ENCODE data around the gene CA10.

The CA10 gene

DNA sequence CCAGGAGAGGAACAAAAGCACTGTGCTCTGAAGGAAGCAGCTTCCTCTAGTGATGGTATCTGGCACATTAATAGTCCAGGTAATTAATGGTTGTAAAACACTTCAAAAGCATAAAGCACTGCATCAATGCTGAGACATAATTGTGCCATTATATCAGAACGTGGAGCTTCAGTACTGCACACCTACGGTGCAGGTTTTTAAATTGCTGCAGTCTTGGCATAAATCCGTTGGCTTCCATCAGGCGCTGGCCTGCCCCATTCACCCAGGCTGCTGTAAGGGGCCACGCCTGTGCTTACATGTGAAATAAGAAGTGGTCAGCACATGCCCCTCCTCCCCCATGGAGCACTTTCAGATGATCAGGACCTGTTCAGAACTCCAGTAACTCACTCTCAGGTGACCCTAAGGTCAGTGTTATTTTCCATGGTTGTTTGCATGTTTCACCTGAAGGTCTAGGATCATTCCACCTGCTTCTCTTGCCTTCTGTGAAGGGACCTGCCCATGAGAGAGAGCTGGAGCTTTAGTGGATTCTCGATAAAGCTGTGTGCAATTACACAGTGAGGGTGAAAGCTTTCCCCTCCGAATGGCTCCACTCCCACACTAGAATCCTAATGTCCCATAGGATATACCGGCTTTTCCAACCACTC, 345.3 kb downstream of the CA10 start:
- DNase-seq = no peak

DNA sequence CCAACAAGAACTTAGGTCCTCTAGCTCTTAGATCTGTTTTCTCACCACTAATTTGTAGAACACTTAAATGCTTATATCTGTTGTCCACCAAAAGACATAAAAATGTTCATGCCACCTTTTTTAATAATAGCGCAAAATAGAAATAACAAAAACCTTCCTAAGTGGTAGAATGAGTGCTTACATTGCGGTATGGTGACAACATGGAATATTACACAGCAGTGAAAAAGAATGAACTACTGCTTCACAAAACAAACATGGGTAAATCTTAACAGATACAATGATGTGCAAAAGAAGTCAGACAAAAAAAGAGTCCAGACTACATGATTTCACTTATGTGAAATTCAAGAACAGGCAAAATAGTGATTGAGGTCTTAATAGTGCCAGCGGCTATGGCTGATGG, 351.1 kb downstream of the CA10 start:
- no peak for DNase-seq

DNA sequence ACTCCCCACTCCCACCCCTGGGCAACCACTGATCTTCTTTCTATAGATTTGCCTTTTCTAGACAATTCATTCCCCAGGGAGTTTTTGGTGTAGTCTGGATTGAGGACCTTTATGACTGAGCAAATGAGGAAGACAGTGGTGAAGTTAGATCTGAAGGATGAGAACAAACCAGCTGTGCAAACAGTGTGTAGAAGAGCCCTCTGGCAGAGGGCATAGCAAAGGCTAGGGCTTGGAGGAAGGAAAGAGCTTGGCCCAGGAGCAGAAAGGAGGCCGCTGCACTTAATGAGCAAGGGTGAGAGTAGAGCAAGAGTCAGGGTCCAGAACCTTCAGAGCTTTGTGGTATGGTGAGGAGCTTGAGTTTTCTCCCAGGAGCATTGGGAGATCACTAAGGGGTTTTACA, 352.7 kb downstream of the CA10 start:
- no peak for DNase-seq

DNA sequence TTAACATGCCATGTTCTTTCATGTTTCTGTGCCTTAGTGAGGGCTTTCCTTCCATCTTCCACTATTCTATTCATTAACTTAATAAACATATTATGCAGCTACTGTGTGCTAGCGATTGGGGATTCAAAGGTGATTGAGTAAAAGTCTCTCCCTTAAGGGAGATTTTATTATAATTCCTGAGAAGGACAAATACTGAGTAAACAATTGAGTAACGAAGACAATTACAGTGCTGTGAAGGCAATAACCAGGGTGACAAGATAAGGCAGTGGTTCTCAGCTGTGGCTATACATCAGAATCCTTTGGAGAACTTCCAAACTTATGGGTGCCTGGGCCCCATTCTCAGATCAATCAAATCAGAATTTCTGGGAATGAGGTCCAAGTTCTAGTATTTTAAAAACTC, 353.3 kb downstream of the CA10 start:
- DNase-seq = no peak

DNA sequence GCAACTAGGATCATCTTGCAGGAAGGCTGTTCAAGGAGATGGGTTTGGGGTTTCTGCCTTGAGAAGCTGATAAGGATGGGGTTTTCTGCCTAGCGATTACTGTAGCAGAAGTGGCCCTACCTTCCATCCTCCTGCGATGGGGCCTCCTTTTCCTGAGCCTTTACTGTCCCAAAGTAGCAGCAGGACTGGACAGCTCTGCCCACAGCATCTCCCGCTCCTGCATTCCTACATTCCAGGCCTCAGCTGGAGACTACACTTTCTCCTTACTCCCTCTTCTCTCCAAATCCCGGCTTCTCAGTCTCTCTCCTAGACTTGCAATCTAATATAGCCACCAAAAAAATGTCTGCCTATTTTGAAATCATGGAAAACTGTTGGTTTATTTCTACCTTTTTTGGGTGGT, 355.4 kb downstream of the CA10 start:
- no peak for DNase-seq

DNA sequence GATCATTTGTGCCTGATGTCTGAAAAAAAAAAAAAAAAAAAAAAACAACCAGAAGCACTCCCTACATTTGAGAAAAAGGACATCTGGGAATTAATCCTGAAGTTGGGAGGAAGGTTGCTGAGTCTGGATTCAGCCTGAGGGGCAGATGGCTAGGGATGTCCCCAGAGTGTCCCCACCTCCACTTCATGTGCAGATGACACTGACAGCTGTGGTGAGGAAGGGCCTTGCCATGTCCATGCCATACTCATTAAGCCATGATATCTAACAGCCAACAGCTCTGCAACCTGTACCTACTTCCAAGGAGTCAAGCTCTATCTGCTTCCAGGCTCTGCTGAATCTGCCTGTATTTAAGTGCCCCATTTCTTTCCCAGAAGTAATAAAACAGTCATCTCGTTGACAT, 356.0 kb downstream of the CA10 start:
- DNase-seq = no peak

DNA sequence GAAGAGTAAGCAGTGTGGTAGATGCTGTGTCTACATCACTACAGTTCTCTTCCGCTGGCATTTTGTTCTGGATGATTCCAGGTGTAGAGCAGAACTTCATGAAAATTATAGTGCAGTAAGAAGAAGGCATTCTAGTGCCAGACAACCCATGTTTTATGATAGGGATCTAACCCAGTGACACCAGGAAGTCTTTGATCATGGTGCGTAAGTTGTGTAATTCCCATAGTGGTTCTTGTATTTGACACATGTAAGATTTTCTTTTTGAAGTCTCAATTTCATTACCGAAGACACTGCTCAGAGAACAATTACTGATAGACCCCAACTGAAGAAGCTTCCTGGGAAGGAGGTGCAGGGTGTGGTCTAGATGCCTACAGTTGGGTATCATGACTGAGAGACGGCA, 356.9 kb downstream of the CA10 start:
- no peak for DNase-seq

DNA sequence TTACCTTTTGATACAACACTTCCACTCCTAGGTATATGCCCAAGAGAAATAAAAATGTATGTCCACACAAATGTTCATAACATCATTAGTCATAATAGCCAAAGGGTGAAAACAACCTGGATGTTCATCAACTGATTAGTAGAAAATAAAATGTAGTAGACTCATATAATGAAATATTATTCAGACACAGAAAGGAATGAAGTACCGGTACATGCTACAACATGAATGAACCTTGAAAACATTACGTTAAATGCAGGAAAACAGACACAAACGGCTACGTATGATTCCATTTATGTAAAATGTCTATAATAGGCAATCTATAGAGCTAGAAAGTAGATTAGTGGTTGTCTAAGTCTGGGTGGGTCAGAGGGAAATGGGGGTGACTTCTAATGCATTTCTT, 358.5 kb downstream of the CA10 start:
- DNase-seq = no peak

DNA sequence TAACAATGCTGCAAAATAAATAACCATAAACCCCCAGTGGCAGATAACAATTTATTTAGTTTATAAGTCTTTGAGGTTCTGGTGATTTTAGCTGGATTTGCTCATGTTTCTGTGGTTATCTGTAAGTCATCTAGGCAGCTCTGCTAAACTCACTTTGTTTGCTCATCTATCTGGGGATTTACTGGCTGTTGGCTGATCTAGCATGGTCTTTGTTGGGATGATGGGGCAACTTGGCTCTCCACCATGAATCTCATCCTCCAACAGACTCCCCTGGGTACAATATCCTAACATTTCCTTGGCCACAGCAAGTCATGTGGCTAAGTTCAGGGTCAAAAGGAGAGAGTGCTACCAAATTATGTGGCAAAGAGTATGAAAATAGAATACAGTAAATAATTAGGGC, 359.3 kb downstream of the CA10 start:
- DNase-seq = no peak

DNA sequence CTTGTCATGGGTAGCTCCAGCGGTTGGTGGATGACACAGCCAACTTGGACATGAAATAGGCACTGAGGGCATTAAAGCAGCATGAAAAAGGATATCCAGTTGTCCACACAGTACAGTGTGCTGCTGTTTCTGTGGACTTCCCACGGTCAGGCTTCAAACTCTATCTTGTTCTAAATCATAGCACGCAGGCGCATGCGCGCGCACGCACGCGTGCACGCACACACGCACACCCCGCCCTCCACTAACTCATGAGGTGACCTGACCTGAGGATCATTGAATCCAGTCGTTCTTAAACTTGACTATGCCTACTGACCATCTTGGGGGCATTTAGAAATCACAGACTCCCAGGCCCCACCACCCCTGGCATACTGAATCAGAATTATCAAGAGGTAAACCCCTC, 361.4 kb downstream of the CA10 start:
- DNase-seq = no peak

DNA sequence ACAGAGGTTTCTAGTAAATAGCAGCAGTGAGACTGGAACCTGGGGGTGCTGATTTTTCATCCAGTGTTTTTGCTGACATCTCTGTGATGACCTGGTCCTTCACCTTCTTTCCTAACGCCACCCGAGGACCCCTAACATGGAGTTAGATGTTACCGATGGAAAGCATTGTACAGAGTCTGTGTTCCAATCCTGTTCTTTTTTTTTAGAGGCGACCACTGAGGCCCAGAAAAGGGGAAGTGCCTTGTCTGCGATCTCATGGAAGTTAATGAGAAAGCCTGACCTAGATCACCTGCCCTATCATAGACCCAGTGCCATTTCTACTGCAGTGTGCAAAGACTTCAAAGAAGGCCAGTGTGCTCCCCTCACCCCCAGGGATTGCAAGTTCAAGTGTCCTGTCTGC, 362.5 kb downstream of the CA10 start:
- no peak for DNase-seq

DNA sequence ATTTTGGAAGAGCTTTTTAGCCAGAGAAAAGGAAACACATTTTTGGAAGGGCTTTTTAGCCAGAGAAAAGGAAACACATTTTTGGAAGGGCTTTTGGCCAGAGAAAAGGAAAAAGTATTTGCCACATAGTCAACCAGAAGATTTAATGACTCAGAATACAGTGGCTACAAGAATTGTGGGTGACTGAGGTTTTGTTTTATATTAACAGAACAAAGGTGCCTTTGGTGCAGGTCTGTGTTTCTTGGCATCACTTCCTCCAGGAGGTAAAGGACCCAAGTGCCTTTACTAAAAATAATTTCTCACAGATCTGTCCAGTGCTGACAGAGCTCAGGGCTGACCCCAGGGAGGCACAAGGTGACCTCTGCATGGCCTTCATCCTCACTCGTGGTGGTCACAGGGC, 363.1 kb downstream of the CA10 start:
- no peak for DNase-seq

DNA sequence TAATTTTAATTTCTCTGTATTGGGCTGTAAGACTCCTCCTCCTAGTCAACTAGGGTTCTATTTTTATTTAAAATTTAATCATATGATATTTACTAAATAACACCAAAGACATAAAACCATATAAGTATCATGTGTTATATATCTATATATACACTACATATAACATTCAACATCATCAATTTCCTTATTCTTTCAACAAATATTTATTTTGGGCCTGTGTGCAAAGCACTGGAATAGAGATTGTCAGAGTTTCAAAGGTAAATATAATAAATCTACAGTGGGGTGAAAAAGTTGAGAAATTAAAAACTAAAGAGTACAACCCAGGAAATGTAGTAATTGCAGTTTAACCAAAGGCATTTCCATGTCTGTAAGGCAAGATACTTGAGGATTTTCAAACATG, 364.0 kb downstream of the CA10 start:
- DNase-seq = no peak

DNA sequence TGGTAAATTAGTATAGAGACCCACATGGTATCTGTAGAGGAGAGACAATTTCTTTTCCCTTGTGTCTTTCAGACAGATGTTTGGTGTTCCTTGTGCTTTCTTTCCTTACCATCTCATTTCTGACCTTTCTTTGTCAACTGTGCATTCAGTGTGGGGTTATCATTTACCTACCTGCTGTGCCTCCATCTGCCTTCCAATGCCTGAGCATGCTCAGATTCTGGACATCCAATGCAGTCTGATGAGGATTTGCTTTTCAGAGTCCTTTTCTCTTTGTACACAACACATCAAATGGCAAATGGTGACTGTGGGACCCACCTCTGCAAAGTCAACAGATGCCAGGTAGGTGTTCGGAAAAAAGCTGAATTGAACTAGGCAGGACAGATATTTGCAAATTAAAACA, 364.8 kb downstream of the CA10 start:
- no peak for DNase-seq

DNA sequence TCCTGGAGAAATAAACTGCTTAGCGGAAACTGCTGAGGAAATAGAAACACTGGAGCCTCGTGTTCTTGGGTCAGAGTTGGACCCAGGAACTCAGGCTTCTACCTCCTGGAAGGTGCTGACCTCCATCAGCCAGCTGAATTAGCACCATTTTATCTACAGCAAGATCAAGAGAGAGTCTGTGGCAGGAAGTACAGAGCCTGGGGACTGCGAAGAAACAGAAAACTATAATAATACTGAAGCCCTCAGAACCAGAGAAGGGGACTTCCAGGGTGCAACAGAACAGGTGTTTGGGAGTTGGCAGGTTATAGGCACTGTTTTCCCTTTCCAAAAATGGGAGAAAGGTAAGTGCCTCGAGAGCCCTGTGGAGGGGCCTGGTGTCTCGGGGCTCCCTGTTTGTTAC, 379.7 kb downstream of the CA10 start:
- no peak for DNase-seq

DNA sequence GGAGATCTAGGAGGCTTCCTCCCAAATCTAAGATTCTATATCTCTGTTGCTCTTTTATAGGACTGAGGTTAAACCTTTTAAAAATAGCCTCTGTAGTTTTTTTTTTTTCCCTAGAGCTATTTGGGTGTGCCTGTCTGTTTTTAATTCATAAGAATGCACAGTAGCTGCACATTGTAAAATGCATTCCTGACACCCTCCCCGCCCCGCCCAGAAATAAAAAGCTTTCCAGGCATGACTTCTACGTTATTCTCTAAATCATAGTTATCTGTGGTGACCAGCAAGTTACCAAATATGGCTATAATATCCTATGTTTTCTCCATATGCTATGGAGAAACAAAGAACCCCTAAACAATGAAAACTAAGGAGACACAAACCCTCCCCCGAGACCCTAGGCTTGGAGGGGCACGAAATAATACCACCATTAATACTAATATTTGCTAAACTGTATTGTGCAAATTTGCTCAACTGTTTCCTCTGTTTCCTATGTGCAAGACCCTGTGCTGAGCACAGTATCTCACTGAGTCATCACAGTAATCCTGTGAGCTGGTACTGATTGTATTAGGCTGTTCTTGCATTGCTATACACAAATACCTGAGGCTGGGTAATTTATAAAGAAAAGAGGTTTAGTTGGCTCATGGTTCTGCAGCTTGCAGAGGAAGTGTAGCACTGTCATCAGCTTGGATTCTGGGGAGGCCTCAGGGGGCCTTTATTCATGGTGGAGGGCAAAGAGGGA, 388.3 kb downstream of the CA10 start:
- no peak for DNase-seq

DNA sequence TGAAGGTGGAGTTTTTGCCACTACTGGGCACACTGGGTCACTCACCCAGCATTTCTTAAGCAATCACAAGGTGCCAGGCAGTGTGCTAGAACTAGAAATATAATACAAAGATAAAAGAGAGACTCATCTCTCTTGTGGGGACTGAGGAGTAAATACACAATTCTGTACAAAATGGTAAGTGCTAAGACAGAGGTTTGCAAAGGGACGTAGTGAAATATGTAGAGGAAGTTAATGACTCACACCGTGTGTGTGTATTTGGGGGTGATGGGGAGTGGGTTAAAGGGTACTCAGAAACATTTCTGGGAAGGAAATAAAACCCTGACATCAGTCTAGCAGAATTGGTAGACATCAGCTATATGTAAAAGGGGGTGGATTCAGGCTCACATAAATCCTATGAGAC, 389.3 kb downstream of the CA10 start:
- no peak for DNase-seq

DNA sequence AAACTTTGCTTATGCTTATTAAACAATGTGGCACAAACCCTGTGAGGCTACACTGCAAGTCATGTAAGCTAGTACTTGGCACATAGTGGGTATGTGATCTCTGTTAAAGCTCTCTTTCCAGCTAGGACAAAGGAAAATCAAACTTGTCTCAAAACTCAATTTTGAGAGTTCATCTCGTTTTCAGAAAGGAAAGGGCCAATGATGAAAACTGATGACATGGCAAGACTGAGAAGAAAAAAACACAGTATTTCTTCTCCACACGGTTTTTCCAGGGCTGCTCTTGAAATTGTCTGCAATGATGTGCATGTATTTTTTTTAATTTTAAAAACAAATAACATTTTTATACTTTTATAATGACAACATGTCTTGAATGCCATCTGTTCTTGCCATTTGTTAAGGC, 389.8 kb downstream of the CA10 start:
- DNase-seq = no peak

DNA sequence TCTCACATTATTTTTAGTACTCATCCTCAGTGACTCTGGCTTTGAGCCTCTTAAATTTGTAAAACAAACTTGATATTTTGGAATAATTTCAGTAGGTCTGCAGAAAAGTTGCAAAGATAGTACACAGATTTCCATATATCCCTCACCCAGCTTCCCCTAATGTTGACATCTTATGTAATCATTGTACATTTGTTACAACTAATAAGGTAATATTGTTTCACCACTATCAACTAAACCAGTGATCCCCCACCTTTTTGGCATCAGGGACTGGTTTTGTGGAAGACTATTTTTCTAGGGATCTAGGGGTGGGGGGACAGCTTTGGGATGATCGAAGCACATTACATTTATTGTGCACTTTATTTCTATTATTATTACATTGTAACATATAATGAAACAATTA, 391.2 kb downstream of the CA10 start:
- DNase-seq = no peak

DNA sequence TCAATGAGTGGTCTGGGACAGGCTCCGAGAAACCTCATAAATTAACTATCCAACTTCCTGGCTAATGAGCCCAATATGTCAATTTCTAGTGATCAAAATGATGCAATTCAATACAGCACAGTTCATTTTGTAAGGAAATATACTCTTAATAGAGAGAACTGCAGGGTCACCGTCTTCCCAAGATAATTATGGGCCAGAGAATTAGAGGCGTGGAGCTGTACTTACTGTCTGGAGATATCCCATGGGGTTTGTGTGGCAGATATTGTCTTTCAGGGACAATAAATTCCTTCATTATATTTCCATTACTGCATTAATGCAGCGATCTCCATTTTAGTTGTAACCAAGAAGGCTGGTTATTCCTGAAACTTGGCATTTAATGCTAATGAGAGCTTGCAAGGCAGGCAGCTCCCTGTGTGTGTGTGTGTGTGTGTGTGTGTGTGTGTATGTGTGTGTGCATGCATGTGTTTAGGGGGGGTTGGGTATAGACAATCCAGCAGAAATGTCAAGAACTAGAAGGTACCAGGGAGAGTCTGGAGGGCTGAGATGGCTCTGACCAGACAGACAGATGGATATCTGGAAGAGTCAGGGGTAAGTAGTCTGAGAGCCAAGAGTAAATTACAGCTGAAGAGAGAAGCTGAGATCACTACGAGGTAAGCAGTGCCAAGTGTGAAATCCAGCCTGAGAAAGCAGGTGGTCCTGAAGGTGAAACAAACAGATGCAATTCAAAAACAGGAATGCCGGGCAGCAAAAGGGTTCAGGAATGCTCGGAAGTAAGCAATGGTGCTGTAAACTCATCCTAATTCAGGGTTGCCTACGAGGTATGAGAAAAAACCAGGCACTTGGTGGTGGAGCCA, 393.0 kb downstream of the CA10 start:
- DNase-seq = no peak

DNA sequence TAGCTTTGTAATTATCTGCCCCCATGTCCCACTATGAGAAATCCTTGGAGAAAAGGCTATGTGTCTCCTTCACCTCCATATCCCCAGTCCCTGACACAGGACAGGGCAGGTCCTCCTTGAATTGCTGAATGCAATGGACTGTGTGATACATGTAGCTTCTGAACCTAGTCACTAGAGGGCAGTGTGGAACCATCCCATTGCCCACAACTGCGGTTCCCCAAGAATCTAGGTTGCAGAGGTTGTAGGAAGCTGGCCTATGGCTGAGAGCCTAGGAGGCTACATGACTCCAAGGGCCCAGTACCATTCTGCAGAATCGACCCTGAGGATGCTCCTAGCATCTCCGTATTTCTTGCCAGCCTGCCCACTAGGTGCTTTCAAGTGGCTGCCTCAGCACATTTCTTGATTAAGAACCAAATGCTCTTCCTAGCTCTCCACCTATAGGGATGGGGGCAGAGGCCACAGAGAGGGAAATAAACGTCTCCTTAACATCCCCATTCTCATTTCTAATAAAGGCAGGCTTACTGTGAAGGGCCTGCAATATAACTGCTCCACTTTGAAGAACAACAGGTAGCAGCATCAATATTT, 394.0 kb downstream of the CA10 start:
- DNase-seq = peak; percentile 36

DNA sequence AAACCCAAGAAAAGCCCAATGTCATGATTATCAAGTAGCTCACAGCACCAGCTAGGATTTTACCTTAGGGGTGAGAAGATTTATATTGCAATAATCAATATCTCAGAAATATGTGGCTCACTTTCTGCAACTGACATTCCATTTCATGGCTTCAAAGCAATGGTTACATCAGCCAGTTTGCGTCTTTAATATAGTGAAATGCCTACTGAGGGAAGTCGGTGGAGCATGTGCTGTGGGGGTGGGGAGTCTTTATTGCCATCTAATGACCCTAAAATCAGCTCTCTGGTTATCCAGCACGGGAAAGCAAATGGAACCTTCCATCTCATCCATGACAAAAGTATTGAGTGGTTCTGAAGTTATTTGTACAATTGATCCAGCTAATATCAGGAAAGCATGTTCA, 395.5 kb downstream of the CA10 start:
- no peak for DNase-seq

DNA sequence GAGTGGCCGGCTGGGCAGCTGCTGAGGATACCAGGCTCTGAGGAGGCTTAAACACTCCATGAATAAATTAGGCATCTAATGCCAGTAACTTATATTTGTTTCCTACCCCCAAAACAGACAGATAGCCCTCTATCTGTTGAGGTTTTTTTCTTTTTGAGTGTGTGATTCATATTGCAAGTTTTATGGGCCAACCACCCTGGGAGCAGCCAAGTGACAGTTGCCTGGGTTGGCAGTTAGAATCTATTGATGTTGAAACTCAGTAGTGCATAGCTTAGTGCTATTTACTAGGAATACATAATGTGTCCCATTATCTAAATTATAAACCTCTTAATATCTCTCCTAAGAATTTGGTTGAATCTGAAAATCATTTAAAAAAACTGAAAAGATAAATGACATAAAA, 397.4 kb downstream of the CA10 start:
- DNase-seq = no peak

DNA sequence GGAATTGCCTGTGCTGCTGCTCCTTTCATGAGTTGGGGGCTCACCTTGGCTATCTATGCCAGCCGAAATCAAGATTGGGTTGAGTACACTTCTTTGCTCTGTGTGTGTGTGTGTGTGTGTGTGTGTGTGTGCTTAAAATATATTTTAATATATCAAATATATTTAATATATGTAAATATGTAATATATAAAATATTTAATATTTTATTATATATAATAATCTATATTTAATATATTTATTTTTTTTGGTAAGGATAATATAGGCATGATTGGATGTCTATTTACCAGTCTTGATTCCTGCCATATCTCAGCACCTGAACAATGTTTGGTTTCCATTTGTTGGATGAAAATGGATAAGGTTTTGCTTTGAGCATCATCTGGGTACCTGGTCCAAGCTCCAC, 399.3 kb downstream of the CA10 start:
- no peak for DNase-seq
